SJSA1 (cell line): ENCODE measurements around the gene IL10RA. TPM values are rescaled to one million over a fixed set of nuclear protein-coding genes. Genes with fewer than 3 reads are reported as not detected.

ENCODE experiments used
- DNase-seq, 2 experiments: peaks; one replicate each; pipeline ENCODE4 v3.0.0-alpha.2; 2015 to 2020; ENCODE audit warnings: low spot score in 2 of 2, low read depth in 1 of 2
- H3K27ac ChIP-seq: fragments of 250-450 bp; sonication (Bioruptor Pico); 2 replicates; pipeline ENCODE4 v1.5.1; 2020; ENCODE audit warnings: mild to moderate bottlenecking, moderate library complexity
- H3K27me3 ChIP-seq: fragments of 250-450 bp; sonication (Bioruptor Pico); replicated peaks from 2 replicates; pipeline ENCODE4 v1.5.1; 2020; ENCODE audit warnings: mild to moderate bottlenecking, moderate library complexity
- H3K36me3 ChIP-seq: fragments of 250-450 bp; sonication (Bioruptor Pico); 2 replicates; pipeline ENCODE4 v1.5.1; 2020; ENCODE audit warnings: mild to moderate bottlenecking
- H3K4me1 ChIP-seq: fragments of 250-450 bp; sonication (Bioruptor Pico); replicated peaks from 2 replicates; pipeline ENCODE4 v1.6.1; 2021; ENCODE audit warnings: mild to moderate bottlenecking
- H3K4me3 ChIP-seq: fragments of 250-450 bp; sonication (Bioruptor Pico); 2 replicates; pipeline ENCODE4 v1.5.1; 2020; ENCODE audit warnings: mild to moderate bottlenecking
- H3K9me3 ChIP-seq: fragments of 250-450 bp; sonication (Bioruptor Pico); replicated peaks from 2 replicates; pipeline ENCODE4 v1.5.1; 2020; ENCODE audit warnings: mild to moderate bottlenecking
- total RNA-seq: library from RNA; depleted of rRNA; stranded (reverse); fragments of >200 nt; shearing (Covaris generic); gene quantifications from 2 replicates; pipeline ENCODE4 v1.2.3, GENCODE V29; 2014

Gene IL10RA
- total RNA-seq, 1 experiment from 2014 or later: not detected

DNA sequence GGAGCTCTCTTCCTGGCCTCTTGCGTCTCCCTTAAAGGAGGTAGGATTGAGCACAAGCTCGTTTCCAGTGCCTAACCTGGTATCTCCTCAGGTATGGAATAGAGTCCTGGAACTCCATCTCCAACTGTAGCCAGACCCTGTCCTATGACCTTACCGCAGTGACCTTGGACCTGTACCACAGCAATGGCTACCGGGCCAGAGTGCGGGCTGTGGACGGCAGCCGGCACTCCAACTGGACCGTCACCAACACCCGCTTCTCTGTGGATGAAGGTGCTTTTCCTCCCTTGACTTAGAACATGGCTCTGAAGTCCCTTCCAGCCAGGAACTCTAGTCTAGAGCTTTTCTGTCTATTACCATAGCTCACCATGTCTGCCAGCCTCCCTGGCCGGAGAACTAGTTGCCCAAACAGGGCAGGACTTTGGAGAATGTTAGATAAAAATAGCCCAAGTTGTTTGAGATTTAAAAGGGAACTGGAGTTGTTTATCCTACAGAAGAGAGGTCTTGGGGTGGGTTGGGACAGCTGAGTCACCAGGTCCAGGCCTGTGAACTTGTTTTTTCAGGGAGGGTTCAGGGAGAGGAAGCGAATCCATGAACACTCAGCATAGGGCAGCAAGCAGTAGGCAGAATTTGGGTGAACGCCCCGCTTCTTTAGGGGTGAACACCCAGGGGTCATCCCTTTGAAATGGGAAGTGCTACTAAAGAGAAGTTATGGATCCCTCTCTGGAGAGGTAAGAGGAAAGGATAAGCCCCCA is 3.3 kb downstream of the IL10RA start:
- no peak for DNase-seq
- no peaks in the 10 kb centered on the region for H3K36me3 ChIP-seq
- no peaks in the 10 kb centered on the region for H3K4me1 ChIP-seq
- H3K9me3 ChIP-seq: no peaks in the 10 kb centered on the region
- no peak overlapping the region for H3K4me3 ChIP-seq
- H3K27me3 ChIP-seq: peaks cover 9% of the 10 kb centered on the region
- no peak overlapping the region for H3K27ac ChIP-seq

DNA sequence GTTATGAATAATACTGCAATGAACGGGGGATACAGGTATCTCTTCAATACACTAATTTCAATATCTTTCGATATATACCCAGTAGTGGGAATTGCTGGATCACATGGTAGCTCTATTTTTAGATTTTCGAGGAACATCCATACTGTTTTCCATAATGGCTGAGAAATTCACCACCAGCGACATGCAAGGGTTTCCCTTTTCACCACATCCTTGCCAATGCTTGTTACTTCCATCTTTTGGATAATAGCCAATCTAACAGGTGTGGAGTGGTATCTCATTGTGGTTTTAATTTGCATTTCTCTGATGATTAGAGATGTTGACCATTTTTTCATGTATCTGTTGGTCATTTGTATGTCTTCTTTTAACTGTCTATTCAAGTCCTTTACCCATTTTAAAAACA is 5.9 kb downstream of the IL10RA start:
- H3K9me3 ChIP-seq: no peaks in the 10 kb centered on the region
- no peaks in the 10 kb centered on the region for H3K27me3 ChIP-seq
- no peaks in the 10 kb centered on the region for H3K36me3 ChIP-seq
- H3K4me3 ChIP-seq: no peak overlapping the region
- no peaks in the 10 kb centered on the region for H3K4me1 ChIP-seq
- DNase-seq: no peak
- no peak overlapping the region for H3K27ac ChIP-seq

DNA sequence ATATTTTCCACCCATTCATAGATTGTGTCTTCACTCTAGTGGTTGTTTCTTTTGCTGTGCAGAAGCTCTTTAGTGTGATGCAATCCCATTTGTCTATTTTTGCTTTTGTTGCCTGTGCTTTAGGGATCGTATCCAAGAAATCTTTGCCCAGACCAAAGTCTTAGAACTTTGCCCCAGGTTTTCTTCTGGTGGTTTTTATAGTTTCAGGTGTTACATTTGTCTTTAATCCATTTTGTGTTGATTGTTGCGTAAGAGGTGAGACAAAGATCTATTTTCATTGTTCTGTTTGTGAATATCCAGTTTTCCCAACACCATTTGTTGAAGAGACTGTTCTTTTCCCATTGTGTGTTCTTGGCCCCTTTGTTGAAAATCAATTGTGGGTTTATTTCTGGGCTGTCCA is 6.4 kb downstream of the IL10RA start:
- no peak overlapping the region for H3K27ac ChIP-seq
- H3K4me3 ChIP-seq: no peak overlapping the region

DNA sequence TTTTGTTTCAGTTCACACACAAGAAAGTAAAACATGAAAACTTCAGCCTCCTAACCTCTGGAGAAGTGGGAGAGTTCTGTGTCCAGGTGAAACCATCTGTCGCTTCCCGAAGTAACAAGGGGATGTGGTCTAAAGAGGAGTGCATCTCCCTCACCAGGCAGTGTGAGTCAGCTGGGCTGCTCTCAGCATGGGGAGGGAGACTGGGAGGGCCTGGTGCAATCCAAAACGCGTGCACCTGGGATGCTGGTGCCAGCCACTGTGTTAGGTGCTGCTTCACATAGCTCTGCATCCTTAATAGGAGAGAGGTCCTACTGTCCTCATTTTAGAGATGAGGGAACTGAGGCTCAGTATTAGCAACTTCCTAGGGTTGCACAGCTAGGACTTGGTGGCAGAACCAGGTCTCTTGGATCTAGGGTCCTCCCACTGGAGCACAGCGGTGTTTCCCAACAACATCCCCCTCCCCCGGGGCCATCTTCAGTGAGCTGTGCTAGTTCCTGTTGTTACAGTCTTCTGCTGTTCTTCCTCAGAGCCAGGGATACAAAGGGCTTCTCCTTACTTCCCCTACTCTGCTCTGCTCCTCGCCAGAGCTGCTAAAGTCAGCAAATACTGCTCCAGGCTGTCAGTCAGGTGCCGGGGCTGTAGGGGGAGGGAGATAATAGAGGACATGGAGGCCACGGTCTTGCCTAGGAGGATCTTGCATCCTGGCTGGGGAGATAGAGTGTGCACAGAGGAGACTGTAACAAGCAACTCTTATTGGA is 8.0 kb downstream of the IL10RA start:
- Histone ChIP-seq H3K4me1 (no peaks in the 10 kb centered on the region), H3K27ac (no peak overlapping the region), H3K27me3 (no peaks in the 10 kb centered on the region), H3K36me3 (no peaks in the 10 kb centered on the region), H3K4me3 (no peak overlapping the region), H3K9me3 (no peaks in the 10 kb centered on the region)
- DNase-seq: no peak

More for the DNA sequence above, 6.4 kb downstream of the IL10RA start:
- Histone ChIP-seq H3K9me3 (no peaks in the 10 kb centered on the region), H3K36me3 (no peaks in the 10 kb centered on the region), H3K4me1 (no peaks in the 10 kb centered on the region), H3K27me3 (no peaks in the 10 kb centered on the region)
- no peak for DNase-seq

DNA sequence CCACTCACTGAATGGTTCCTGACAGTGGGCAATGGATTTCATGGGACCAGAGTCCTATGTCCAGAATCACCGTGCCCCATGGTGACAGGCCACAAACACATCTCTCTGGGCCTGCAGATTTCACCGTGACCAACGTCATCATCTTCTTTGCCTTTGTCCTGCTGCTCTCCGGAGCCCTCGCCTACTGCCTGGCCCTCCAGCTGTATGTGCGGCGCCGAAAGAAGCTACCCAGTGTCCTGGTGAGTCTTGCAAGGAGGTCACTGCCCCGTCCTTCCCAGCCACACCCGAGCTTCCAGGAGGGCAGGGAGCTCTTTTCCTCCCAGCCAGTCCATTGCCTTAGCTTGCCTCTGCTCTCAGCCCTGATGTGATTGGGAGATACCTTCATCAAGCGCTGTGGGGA is 9.3 kb downstream of the IL10RA start:
- Histone ChIP-seq H3K27me3 (no peaks in the 10 kb centered on the region), H3K9me3 (no peaks in the 10 kb centered on the region), H3K27ac (no peak overlapping the region), H3K4me1 (no peaks in the 10 kb centered on the region), H3K4me3 (no peak overlapping the region), H3K36me3 (no peaks in the 10 kb centered on the region)
- no peak for DNase-seq

DNA sequence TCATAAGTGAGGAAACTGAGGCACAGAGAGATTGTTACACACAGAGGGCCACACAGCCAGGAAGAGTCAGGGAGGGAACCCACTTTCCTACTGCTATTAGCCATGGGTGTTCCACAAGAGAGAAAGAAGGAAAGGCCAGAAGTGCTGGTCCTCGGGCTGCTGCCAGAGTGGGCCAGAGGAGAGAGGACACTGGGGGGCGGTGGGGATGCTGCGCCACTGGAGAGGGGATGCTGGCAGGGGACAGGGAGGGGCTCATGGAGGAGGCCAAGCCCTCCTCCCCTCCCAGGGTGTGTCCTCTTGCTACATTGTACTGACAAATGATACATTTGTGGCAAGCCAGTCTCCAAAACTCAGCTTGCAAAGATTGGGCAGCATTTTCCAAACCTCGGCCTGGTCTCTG is 9.9 kb downstream of the IL10RA start:
- H3K9me3 ChIP-seq: no peaks in the 10 kb centered on the region

DNA sequence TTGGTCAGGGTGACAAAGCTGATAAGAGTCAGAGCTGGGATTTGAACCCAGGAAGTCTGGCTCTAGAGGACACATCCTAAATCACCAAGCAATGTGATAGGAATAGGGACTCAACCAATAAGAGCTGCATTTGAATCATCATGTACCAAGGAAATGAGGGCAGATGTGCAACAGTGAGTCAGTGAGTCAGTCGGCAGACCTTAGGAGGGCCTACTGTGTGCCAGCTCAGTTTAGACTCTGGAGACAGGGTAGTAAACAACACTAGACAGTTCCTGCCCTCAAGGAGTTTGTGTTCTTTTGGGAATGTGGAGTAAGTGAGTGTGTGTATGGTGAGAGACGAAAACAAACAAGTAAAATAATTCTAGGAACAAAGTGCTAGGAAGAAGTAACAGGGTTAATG is 11.2 kb downstream of the IL10RA start:
- Histone ChIP-seq H3K4me1 (no peaks in the 10 kb centered on the region), H3K9me3 (no peaks in the 10 kb centered on the region), H3K4me3 (no peak overlapping the region), H3K27me3 (no peaks in the 10 kb centered on the region), H3K27ac (no peak overlapping the region), H3K36me3 (no peaks in the 10 kb centered on the region)
- DNase-seq: no peak

More for the DNA sequence above, 9.9 kb downstream of the IL10RA start:
- Histone ChIP-seq H3K27me3 (no peaks in the 10 kb centered on the region), H3K27ac (no peak overlapping the region), H3K36me3 (no peaks in the 10 kb centered on the region), H3K4me1 (no peaks in the 10 kb centered on the region), H3K4me3 (no peak overlapping the region)
- DNase-seq: no peak

DNA sequence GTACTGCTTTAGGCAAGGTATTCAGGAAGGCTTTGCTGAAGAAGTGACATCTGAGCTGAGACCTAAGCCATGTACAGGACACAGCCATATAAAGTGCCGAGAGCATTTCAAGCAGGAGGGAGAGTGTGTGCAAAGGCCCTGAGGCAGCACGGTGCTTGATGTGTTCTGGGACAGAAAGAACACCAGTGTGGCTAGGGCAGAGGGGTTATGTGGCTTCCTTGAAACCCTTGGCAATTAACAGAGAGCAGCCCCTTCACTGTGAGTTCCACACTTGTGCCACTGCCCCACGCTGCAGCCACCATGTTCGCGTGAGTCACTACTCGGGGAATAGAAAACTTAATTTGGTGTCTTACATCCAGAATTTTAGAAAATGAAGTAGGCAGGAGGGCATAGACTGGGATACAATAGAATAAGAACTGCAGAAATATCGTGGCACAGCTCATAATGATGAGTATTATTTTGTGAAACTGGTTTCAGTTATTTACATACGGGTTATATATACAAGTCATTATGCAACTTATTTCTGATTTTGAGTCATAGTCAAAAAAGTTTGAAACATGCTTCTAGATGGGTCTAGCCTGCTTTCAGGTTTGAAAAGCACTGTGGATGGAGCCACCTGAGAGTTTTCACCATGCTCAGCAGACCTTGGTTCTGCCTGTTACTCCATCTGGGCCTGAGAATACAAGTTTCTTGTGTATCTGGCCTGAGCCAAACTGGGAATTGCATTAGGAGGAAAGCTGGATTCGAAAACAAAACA is 11.8 kb downstream of the IL10RA start:
- H3K27me3 ChIP-seq: no peaks in the 10 kb centered on the region
- H3K4me3 ChIP-seq: no peak overlapping the region
- no peaks in the 10 kb centered on the region for H3K4me1 ChIP-seq
- no peaks in the 10 kb centered on the region for H3K36me3 ChIP-seq
- DNase-seq: no peak
- no peak overlapping the region for H3K27ac ChIP-seq
- no peaks in the 10 kb centered on the region for H3K9me3 ChIP-seq

DNA sequence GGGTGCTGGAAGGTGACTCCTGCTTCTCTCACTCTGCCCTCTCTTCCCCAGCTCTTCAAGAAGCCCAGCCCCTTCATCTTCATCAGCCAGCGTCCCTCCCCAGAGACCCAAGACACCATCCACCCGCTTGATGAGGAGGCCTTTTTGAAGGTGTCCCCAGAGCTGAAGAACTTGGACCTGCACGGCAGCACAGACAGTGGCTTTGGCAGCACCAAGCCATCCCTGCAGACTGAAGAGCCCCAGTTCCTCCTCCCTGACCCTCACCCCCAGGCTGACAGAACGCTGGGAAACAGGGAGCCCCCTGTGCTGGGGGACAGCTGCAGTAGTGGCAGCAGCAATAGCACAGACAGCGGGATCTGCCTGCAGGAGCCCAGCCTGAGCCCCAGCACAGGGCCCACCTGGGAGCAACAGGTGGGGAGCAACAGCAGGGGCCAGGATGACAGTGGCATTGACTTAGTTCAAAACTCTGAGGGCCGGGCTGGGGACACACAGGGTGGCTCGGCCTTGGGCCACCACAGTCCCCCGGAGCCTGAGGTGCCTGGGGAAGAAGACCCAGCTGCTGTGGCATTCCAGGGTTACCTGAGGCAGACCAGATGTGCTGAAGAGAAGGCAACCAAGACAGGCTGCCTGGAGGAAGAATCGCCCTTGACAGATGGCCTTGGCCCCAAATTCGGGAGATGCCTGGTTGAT is 12.6 kb downstream of the IL10RA start:
- no peak overlapping the region for H3K27ac ChIP-seq
- no peak for DNase-seq
- H3K4me1 ChIP-seq: no peaks in the 10 kb centered on the region
- no peaks in the 10 kb centered on the region for H3K9me3 ChIP-seq
- no peaks in the 10 kb centered on the region for H3K36me3 ChIP-seq
- no peak overlapping the region for H3K4me3 ChIP-seq
- H3K27me3 ChIP-seq: no peaks in the 10 kb centered on the region

DNA sequence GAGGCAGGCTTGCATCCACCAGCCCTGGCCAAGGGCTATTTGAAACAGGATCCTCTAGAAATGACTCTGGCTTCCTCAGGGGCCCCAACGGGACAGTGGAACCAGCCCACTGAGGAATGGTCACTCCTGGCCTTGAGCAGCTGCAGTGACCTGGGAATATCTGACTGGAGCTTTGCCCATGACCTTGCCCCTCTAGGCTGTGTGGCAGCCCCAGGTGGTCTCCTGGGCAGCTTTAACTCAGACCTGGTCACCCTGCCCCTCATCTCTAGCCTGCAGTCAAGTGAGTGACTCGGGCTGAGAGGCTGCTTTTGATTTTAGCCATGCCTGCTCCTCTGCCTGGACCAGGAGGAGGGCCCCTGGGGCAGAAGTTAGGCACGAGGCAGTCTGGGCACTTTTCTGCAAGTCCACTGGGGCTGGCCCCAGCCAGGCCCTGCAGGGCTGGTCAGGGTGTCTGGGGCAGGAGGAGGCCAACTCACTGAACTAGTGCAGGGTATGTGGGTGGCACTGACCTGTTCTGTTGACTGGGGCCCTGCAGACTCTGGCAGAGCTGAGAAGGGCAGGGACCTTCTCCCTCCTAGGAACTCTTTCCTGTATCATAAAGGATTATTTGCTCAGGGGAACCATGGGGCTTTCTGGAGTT is 13.3 kb downstream of the IL10RA start:
- H3K27me3 ChIP-seq: no peaks in the 10 kb centered on the region
- H3K4me3 ChIP-seq: no peak overlapping the region
- no peaks in the 10 kb centered on the region for H3K36me3 ChIP-seq
- H3K9me3 ChIP-seq: no peaks in the 10 kb centered on the region
- DNase-seq: no peak
- no peaks in the 10 kb centered on the region for H3K4me1 ChIP-seq
- H3K27ac ChIP-seq: no peak overlapping the region

DNA sequence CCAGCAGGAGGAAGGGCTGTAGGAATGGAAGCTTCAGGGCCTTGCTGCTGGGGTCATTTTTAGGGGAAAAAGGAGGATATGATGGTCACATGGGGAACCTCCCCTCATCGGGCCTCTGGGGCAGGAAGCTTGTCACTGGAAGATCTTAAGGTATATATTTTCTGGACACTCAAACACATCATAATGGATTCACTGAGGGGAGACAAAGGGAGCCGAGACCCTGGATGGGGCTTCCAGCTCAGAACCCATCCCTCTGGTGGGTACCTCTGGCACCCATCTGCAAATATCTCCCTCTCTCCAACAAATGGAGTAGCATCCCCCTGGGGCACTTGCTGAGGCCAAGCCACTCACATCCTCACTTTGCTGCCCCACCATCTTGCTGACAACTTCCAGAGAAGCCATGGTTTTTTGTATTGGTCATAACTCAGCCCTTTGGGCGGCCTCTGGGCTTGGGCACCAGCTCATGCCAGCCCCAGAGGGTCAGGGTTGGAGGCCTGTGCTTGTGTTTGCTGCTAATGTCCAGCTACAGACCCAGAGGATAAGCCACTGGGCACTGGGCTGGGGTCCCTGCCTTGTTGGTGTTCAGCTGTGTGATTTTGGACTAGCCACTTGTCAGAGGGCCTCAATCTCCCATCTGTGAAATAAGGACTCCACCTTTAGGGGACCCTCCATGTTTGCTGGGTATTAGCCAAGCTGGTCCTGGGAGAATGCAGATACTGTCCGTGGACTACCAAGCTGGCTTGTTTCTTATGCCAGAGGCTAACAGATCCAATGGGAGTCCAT is 14.1 kb downstream of the IL10RA start:
- no peaks in the 10 kb centered on the region for H3K27me3 ChIP-seq
- no peaks in the 10 kb centered on the region for H3K9me3 ChIP-seq
- H3K36me3 ChIP-seq: no peaks in the 10 kb centered on the region
- H3K4me1 ChIP-seq: no peaks in the 10 kb centered on the region
- H3K4me3 ChIP-seq: no peak overlapping the region
- H3K27ac ChIP-seq: no peak overlapping the region
- no peak for DNase-seq

DNA sequence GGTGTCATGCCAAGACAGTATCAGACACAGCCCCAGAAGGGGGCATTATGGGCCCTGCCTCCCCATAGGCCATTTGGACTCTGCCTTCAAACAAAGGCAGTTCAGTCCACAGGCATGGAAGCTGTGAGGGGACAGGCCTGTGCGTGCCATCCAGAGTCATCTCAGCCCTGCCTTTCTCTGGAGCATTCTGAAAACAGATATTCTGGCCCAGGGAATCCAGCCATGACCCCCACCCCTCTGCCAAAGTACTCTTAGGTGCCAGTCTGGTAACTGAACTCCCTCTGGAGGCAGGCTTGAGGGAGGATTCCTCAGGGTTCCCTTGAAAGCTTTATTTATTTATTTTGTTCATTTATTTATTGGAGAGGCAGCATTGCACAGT is 14.6 kb downstream of the IL10RA start:
- DNase-seq: no peak
- Histone ChIP-seq H3K36me3 (no peaks in the 10 kb centered on the region), H3K27me3 (no peaks in the 10 kb centered on the region)

More for the DNA sequence above, 14.6 kb downstream of the IL10RA start:
- Histone ChIP-seq H3K4me3 (no peak overlapping the region), H3K4me1 (no peaks in the 10 kb centered on the region), H3K9me3 (no peaks in the 10 kb centered on the region), H3K27ac (no peak overlapping the region)
